ENCODE results near the gene TRMT61A.

Gene TRMT61A

DNA sequence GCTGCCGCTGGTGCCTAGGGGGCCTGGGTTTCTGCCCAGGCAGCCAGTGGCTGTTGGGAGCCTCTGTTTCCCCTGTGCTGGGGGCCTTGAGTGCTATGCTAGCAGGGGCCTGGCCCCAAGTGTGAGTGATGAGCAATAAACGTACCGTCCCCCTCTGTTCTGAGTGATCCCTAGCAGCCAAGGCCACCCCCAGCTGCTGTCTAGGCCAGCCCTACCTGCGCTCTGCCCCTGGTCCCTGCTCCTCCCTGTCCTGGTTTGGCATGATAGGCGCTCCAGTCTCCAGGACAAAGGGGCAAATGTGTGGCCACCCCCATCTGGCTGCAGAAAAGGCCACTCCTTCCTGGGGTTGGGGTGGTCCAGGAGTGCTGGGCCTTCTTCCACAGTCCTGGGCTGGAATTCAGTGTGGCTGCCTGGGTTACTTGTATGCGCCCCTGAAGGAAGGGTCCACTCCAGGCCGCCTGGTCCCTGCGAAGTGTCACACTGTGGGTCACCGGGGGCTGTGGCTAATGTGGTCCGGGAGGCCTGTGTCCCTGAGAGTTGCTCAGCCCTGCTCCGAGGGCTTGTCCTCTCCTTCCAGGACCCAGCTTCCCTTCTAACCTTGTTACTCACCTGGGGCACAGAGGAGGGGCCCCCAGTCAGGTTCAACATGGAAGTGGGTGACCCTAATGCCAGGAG, 7.0 kb downstream of the TRMT61A start:
- DNase-seq: no peak

DNA sequence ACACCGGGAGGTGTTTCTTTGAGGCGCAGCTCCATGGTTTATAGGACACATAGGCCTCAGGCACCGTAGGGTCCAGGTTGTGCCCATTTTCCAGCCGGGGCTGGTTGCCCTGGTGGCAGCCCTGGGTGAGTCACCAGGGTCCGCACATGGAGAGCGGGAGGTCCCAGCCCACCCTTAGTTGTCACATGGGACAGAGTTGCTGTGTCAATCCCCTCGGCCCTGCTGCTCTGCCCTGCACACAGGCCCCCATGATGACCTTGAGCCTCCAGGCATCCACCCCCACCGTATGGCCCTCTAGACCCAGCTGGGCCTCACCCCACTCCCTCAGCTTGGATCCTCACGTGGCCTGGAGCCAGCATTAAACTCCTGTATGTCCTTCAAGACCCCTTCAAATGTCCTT, 7.7 kb downstream of the TRMT61A start:
- DNase-seq: no peak

DNA sequence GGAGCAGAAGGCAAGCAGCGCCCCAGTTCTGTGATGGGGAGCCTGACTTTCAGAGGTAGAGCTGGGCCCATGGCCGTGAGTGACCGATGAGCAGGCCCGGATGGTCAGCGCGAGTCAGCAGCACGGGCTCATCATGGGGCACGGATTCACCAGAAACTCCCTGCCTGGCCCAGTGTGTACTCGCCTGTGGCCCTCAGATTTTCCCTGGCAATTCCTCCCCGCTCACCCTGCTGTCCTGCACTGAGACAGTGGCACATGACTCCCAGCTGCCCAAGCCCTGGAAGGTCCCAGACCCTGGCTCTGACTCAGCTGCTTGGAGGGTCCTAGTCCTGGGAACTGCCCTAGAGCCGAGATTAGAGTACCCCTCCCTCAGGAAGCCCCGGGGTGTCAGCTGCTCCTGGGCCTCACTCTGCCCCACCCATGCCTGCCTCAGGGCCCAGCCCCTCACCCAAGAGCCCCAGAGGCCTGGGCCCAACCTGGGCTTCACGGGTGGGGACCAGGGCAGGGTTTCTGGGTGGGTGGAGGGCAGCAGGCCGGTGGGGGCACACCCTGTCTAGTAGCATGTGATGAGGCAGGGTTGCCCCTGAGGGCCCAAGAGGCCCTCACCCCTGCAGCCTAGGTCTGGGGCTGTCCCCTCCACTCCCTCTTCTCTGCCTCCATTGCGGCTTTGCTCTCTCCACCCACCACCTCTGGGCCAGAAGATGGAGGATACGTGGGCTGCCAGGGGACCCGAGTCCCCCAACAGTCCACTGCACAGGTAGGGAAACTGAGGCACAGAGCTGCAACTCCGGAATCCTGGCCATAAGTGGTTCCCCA, 8.4 kb downstream of the TRMT61A start:
- no peak for DNase-seq

DNA sequence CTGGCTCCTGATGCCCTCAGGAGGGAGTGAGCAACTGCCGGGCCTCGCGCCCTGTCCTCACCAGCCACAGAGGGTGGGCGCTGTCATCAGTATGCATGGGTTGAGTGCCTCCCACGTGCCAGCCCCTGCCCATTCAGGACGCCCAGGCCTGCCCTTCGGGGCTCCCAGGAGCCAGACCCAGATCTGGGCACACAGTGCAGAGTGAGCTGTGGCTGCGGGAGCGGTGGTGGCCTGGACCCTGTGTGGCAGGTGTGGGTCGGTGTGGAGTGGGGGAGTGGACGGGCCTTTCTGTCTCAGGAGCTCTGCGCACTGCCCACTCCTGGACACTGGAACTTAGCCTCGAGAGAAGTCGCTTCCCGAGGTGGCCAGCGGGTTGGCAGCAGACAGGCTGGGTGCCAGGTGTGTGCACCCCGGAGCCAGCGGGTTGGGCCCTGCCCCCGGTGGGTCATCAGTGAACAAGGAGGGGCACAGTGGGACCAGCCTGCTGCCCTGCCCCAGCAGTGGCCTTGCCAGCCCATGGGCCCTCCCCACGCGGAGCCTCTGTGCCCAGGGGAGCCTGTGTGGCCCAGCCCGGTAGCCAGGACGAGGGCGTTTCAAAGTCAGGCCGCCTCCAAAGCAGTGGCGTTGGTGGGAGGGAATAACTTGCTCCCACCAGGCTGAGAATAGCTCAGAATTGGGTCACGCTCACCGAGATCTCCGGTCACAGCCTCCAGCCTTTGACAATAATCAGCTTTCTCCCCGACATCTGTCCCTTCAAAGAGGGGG, 9.5 kb downstream of the TRMT61A start:
- no peak for DNase-seq

DNA sequence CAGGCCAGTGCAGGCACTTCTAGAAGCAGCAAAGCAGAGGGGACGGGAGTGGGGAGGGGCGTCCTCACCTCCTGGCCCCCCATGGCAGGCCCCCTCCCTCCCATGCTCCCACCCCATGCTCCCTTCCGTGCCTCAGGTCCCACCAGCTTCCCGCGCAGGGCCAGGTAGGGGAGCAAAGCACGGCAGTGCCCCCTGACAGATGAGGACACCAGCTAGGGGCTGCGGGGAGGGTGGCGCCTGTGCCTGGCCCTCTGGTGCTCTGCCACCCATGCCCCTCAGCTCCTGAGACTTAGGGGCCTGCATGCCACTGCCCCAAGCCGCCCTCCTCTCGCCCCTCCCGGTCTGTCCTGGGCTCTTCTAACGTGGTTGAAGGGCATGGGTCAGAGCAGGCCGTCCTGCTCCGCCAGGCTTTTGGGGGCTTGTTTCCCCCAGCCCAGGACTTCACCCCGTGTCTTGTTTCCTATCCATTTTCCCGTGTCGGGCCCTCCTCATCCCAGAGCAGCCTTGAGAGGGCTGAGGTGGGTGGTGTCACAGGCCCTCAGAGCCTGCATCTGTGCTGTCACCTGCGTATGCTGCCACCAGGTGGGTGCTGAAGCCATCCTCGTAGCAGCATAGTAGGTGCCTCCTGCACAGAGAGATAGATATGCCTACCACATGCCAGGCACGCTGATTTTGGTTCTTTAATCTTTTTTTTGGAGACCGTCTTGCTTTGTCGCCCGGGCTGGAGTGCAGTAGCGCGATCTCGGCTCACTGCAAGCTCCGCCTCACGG, 10.2 kb downstream of the TRMT61A start:
- no peak for DNase-seq

DNA sequence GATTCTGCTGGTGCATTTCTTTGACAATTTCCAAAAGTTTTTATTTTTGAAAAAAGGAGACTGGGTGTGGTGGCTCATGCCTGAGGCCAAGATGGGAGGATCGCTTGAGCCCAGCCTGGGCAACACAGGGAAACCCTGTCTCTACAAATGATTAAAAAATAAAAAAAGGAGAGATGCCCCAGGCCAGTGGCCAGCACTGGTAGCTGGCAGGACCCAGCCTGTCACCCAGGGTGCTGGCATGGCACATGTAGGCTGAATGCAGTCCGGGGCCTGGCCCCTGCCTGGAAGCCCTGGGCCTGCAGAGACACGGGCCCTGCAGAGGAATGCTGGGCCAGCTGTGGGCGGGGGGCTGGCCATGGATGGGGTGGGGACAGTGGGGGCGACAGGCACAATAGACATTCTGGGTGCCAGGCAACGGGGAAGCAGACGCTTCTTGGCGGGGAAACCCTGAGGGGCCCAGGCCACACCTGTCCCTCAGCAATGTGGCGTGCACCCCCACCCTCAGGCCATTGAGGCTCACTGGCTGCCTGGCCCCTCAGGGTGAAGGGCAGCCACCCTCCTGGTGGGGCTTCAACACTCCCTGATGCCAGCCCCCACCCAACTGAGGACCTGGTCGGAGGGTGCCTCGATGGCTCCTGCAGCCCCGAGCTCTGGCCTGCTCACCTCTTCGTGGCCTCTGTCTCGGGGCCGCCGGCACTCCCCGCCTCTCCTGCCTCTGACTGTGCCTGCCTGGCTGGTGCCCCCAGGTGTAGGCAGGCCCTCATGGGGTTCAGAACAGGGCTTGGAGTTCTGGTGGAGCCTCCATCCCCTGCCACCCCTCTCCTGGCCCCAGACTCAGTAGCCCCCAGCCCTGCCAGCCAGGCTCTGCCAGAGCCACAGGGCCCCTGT, 12.1 kb downstream of the TRMT61A start:
- peak; percentile 15 for DNase-seq

DNA sequence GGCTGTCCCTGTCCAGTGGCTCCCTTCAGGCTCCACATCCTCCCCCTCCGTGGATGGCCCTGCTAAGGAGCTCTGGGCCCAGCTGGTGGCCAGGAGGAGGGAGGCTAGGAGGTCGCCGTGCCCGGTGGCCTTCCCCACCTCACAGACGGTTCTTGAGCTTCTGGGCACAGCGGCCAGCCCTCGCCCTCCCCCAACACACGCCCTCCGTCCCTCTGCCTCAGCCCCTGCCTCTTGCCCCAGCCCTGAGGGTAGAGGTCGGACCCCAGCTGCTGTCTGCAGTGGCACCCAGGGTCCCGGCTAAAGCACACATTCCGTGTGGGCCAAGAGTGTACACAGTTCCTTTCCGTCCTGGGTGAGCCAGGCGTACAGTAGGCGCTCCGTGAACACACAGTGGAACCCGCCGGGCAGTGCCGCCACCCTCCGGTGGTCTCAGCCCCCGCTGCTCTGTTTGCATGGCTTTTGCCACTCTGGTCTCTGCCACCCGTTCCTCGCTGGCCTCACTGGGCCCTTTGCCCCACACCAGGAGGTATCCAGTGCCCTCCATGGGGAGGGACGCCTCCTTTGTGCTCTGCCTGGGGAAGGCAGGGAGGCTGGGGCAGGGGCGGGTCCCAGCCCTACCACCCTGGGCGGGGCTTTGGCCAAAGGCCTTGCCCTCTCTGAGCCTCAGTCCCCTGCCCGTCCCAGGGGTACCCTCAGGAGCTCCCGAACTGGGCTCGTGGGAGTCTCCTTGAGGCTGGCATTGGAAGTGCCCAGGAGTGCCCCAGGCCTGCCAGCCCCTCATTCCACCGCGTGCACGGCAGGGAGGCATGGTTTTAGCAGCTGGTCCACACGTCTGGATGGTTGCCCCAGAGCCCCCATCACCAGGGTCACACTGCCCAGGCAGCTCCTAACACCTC, 13.0 kb downstream of the TRMT61A start:
- no peak for DNase-seq

DNA sequence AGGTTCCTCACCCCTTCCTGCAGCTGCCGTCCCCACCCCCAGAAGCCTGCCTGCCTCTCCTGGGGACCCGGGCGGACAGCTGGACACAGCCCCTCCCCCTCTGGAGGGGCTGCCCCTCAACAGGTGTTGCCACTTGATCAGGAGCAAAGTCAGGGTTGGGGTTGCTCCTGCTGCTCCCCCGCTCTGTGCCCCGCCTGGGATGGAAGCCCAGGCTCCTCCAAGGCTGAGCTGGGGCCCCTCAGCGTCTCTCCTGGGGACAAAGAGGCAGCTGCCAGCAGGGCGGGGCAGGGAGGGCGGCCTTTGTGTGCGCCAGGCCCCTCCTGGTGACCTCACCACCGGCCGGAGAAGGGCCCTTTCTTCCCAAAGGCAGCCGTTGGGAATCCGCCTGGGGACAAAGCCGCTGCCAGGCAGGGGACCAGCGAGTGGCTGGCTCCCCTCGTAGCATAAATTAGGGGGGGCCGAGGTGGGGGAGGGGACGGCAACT, 13.7 kb downstream of the TRMT61A start:
- no peak for DNase-seq

DNA sequence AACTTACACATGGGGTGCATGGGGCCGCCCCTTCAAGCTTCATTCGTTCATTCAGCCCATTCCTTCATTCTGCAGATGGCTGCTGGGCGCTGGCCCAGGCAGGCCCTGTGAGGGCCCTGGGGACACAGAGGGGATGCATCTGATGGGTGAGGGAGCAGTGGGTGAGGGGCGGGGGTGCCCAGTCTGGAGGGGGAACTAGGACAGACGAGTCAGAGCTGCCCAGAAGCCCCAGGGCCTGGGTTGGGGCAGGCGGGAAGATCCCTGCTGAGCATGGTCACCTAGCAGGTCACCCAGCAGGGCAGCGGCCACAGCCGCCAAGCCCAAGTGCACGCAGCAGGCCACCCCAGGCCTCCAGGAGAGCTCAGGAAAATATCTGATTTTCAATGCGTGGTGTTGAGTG, 14.1 kb downstream of the TRMT61A start:
- DNase-seq: no peak

DNA sequence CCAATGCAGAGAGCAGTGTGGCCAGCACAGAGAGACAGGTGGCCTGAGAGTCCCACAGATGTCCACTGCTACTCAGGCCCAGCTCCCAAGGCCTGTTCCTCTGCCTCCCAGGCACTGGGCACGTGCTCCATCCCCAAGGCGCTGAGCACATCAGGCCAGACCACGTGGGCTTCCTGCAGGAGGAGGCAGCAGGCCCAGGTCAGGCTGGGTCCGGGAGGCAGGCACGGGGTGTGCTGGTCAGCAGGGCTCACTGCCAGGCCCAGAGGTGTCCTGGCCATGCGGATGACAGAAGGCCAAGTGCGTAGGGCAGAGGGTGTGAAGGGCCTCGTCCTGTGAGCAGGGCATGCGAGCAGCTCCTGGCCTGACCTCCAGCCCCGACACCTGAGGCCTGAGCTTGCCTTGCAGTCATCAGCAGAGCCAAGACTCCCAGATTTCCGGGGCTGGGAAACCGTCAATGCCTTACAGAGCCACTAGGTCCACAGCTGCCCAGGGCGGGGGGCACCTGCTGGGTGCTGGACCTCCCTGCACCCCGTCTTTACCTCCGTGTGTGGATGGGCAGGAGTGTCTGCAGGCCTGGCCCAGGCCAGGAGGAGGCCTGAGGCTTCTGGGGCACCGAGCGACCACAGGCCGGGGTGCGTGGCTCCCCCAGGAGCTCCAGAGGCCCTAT, 14.9 kb downstream of the TRMT61A start:
- DNase-seq: no peak

DNA sequence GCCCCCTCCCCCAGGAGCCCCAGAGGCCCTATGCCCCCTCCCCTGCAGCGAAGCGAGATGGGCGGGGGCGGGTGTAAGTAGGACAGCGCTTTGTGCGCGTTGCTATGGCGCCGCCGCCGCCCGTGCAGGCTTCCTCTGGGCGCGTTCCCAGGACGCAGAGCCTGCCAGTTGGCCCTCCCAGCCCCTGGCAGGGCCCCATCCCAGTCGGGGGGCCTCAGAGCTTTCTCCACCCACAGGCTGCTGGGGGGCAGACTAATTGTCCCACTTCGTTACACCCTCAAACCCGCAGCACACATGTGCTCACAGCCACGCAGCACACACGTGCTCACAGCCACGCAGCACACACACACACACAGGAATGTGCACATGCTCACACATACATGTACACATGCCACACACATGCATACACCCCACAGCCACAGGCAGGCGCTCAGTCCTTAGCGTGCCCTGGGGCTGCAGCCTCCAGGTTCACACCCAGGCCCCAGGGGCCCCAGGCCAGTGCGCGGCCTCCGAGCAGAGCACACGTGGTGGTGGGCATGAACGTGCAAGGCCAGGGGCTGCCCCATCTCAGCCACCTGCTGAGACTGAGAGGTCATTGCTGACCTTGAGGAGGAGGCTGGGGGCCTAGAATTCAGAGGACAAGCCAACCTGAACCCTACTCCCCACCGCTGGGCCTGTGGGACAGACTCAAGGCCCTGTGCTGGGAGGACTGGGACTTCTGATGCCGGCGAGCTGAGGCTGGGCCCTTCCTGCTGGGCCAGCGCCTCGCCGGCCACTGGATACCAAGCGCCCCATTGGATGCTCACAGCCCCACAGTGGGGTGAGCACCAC, 15.6 kb downstream of the TRMT61A start:
- DNase-seq: no peak

DNA sequence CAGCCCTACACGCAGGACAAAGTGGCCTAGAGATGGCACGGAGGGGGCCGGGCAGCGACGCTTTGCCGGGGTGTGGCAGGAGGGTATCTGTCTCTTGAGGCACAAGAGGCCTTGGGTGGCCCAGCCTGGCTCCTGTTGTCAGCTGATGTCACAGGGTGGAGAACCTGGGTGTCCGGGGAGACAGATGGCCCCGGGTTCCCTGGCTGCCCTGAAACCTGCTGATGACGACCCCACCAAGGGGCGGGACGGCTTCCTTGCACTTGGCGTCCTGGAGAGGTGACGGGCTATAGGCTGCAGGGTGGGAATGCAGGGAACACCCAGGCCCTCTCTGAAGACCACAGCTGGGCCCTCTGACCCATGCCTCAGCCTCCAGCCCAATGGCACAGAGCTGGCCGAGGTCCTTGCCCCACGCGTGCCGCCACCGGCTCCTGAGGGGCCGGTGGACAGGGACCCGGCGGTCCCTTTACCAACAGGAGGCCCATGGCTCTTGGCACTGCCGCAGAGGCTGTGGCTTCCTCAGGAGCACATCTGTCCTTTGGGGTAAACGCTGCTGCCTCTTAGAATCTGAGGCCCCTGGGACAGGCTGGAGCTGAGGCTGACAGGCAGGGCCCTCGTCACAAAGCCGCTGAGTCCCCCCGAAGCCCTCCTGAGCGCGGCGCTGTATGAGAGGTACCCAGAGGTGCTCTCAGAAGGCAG, 16.4 kb downstream of the TRMT61A start:
- no peak for DNase-seq

DNA sequence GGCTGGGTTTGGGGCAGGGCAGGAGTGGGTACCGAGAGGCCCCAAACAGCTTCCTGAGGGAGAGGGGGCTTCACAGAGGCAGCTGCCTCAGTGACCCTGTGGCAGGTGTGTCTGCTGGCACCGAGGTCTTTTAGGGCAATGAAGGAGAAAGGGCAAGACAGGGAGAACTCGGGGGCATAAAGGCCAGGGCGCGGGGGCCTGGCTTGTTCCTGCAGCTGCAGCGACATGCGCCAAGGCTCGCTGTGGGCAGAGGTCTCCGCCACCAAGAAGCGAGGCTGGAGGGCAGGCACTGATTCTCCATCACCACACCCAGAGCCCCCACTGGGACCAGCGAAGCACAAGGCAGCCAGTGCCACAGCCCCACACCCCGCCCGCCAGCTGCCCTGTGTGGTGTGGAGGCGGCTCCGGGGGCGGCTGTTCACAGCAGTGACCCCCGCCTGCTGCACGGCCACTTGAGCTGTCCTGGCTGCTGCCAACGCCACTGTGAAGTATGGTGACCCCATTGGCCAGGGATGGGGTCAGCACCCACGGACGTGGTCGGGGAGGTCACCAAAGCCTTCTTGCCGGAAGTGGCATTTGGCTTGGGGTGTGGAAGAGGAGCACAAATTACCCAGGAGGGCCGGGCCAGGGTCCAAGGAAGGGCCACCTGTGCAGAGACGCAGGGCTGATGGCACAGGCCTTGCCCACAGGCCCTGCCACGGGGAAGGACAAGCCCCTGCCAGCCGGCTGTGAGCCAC, 17.1 kb downstream of the TRMT61A start:
- no peak for DNase-seq

DNA sequence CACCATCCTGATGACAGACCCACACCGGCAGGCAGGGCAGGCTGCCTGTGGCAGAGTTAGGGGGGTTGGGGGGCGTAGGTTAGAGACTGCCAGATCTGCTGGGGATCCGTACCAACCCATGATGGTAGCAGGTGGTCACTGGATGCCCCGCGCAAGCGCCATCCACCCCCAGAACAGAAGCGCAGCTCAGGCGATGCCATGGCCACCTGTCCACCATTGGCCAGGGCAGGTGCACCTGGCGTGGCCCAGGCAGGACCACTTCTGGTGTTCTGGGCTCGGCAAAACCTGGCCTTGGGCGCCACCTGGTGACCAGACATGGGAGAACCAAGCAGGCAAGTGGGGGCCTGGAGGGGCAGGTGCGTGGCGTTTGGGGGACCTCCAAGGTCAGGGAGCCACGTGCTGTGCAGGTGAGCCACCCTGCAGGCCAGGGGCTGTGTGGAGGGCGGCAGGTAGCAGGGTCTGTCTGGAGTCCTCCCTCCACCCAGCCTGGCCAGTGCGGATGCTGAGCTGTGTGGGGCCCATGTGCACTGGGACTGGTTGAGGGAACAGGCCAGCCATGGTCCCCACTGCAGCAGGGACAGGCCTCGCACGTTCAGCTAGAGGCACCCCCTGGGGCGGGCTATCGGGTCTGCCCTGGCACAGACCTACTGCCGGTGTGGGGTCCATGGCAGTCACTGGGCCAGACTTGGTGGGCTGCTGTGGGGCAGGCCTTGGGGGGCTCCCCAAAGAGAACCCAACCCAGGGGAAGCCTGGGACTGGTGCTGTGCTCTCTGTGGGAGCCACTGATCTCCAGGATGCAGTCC, 17.9 kb downstream of the TRMT61A start:
- peak; percentile 79 for DNase-seq

DNA sequence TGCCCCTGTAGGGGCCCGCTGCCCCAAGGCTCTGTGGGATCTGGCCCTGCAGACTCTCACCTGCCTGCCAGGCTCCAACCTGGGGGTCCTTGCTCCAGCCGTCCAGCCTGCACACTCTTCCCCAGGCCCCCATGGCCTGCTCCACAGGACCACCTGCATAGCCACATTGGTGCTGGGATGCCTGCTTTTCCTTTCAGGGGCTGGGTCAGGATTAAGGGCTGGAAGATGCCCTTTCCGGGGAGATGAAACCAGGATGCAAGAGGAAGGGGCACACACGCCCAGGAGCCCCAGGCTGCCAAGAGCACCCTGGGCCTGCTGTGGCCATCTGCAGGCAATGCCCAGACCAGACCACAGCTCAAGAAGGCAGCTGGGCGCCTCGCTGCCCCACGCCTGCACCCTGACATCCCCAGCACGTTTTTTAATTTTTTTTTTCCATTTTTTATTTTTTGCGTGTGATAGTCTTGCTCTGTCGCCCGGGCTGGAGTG, 18.5 kb downstream of the TRMT61A start:
- DNase-seq: no peak

DNA sequence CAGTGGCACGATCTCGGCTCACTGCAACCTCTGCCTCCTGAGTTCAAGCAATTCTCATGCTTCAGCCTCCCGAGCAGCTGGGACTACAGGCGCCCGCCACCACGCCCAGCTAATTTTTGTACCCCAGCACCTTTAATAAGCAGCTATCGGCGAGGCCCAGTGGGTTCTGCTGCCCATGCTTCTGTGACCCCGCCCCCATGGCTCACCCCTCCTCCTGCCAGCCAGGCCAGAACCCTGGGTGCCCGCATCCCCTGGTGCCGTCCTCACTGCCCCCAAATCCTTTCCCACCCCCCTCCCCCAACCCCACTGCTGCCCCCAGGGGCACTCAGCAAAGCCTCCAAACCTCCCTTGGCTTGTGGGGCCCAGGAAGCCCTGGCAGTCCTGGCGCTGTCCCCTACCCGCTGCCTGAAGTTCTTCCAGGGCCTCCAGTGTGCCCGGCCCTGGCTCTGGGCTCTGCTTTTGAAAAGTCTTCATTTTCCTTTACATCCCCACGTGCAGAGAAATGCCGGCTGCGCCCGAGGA, 19.0 kb downstream of the TRMT61A start:
- no peak for DNase-seq

All from activated naive CD4-positive, alpha-beta T cell treated with anti-CD3 and anti-CD28 coated beads, Interleukin-2, amount 50 U/mL, for 16 hours (primary cell).